Endodermal cell (in vitro differentiated cells): Measurements from ENCODE around the gene CAPN5. TPM values are rescaled to one million over a fixed set of nuclear protein-coding genes. Genes with fewer than 3 reads are reported as not detected.

ENCODE experiments used
- DNase-seq: peaks from one replicate; pipeline ENCODE4 v3.0.0-alpha.2; 2017
- H3K27ac ChIP-seq: 2 replicates; pipeline ENCODE4 v1.5.1; 2013; ENCODE audit warnings: mild to moderate bottlenecking, low read depth, low read length, moderate library complexity
- H3K27me3 ChIP-seq: 2 replicates; pipeline ENCODE4 v1.6.1; 2013; ENCODE audit warnings: mild to moderate bottlenecking, low read length, moderate library complexity; ENCODE audit not compliant: insufficient read depth, control insufficient read depth, poor library complexity, severe bottlenecking
- H3K36me3 ChIP-seq: 2 replicates; pipeline ENCODE4 v1.7.0; 2013; ENCODE audit warnings: mild to moderate bottlenecking, low read length, moderate library complexity; ENCODE audit not compliant: control insufficient read depth, insufficient read depth
- H3K4me1 ChIP-seq: one replicate; pipeline ENCODE4 v1.7.0; 2013; ENCODE audit warnings: low read length; ENCODE audit not compliant: control insufficient read depth, insufficient read depth
- H3K4me3 ChIP-seq: 2 replicates; pipeline ENCODE4 v1.5.1; 2013; ENCODE audit warnings: mild to moderate bottlenecking, low read length, moderate library complexity
- H3K9ac ChIP-seq: 2 replicates; pipeline ENCODE4 v1.6.1; 2013; ENCODE audit warnings: mild to moderate bottlenecking, low read length, moderate library complexity; ENCODE audit not compliant: poor library complexity, severe bottlenecking; ENCODE audit errors: extremely low read depth
- H3K9me3 ChIP-seq: 2 replicates; pipeline ENCODE4 v1.6.1; 2013; ENCODE audit warnings: mild to moderate bottlenecking, low read length, moderate library complexity; ENCODE audit not compliant: control insufficient read depth
- H3K27ac Mint-ChIP-seq: 2 replicates; pipeline ENCODE4 v1.8.0; 2020; ENCODE audit warnings: mixed read lengths
- H3K27me3 Mint-ChIP-seq: 2 replicates; pipeline ENCODE4 v1.8.0; 2021; ENCODE audit warnings: mild to moderate bottlenecking, mixed read lengths; ENCODE audit not compliant: insufficient read depth
- H3K36me3 Mint-ChIP-seq: 2 replicates; pipeline ENCODE4 v1.8.0; 2020; ENCODE audit warnings: low read depth, mixed read lengths
- H3K4me1 Mint-ChIP-seq: 2 replicates; pipeline ENCODE4 v1.8.0; 2020; ENCODE audit warnings: mixed read lengths
- H3K4me3 Mint-ChIP-seq: 2 replicates; pipeline ENCODE4 v1.8.0; 2020; ENCODE audit warnings: mild to moderate bottlenecking, moderate library complexity, mixed read lengths
- H3K9me3 Mint-ChIP-seq: 2 replicates; pipeline ENCODE4 v1.8.0; 2020; ENCODE audit warnings: mild to moderate bottlenecking, mixed read lengths
- WGBS, 2 experiments: methylation state at CpG; one replicate each; pipeline versions ENCODE4 v1.1.5 to v1.1.7; 2013; ENCODE audit warnings: missing lambda C conversion rate in 2 of 2, mixed read lengths in 1 of 2; ENCODE audit not compliant: insufficient coverage in 1 of 2, insufficient read length in 1 of 2; 5-methylcytosine and 5-hydroxymethylcytosine counted together
- total RNA-seq, 2 donors: library from RNA; stranded (reverse); fragmentation: NEBNext Ultra II Directional in 1 of 2; extraction: Animal tissue kit (Norgen Biotek cat#: 25700) in 1 of 2; gene quantifications; 2 replicates in 1 of 2; 3 replicates in 1 of 2; pipeline ENCODE4 v1.2.1, GENCODE V29; 2021
- TF ChIP-seq, protein P1 (sequence below): fragments of 200-600 bp; sonication (generic); conservative IDR thresholded peaks from 2 replicates; pipeline ENCODE4 v1.5.0; 2021; ENCODE audit warnings: antibody characterized with exemption, mild to moderate bottlenecking

CAPN5 gene
- total RNA-seq, 2 donors from 2014 or later, result 17.5 to 21.5 TPM

GRCh38 chr11:77040401-77040777 lies 26.4 kb upstream of the CAPN5 start:
- peaks cover 72% of the 10 kb centered on the region for H3K27me3 Mint-ChIP-seq

GRCh38 chr11:77040889-77041288 lies 25.9 kb upstream of the CAPN5 start:
- TF ChIP-seq, protein P1, sequence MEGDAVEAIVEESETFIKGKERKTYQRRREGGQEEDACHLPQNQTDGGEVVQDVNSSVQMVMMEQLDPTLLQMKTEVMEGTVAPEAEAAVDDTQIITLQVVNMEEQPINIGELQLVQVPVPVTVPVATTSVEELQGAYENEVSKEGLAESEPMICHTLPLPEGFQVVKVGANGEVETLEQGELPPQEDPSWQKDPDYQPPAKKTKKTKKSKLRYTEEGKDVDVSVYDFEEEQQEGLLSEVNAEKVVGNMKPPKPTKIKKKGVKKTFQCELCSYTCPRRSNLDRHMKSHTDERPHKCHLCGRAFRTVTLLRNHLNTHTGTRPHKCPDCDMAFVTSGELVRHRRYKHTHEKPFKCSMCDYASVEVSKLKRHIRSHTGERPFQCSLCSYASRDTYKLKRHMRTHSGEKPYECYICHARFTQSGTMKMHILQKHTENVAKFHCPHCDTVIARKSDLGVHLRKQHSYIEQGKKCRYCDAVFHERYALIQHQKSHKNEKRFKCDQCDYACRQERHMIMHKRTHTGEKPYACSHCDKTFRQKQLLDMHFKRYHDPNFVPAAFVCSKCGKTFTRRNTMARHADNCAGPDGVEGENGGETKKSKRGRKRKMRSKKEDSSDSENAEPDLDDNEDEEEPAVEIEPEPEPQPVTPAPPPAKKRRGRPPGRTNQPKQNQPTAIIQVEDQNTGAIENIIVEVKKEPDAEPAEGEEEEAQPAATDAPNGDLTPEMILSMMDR, result no peak
- no peaks in the 10 kb centered on the region for H3K9me3 ChIP-seq
- no peak overlapping the region for H3K9ac ChIP-seq
- no peak for DNase-seq
- Mint-ChIP-seq H3K36me3 (peaks cover 2% of the 10 kb centered on the region), H3K27me3 (peaks cover 77% of the 10 kb centered on the region), H3K4me3 (no peak overlapping the region), H3K9me3 (peaks cover 12% of the 10 kb centered on the region), H3K27ac (no peak overlapping the region), H3K4me1 (peaks cover 14% of the 10 kb centered on the region)
- H3K36me3 ChIP-seq, result no peaks in the 10 kb centered on the region
- H3K27ac ChIP-seq, result no peak overlapping the region
- 86 to 92% methylated on average over 10 to 13 of the region's 13 CpGs for WGBS, 2 experiments
- peaks cover 37% of the 10 kb centered on the region for H3K27me3 ChIP-seq
- peaks cover 10% of the 10 kb centered on the region for H3K4me1 ChIP-seq
- H3K4me3 ChIP-seq, result no peak overlapping the region

More at GRCh38 chr11:77040401-77040777, 26.4 kb upstream of the CAPN5 start:
- TF ChIP-seq, protein P1, result no peak
- H3K36me3 Mint-ChIP-seq, result peaks cover 2% of the 10 kb centered on the region
- WGBS, 2 experiments, result 96 to 98% methylated on average over 34 to 37 of the region's 37 CpGs
- peaks cover 17% of the 10 kb centered on the region for H3K4me1 Mint-ChIP-seq
- Histone ChIP-seq H3K4me1 (peaks cover 11% of the 10 kb centered on the region), H3K9me3 (no peaks in the 10 kb centered on the region), H3K36me3 (no peaks in the 10 kb centered on the region), H3K4me3 (no peak overlapping the region), H3K9ac (no peak overlapping the region), H3K27ac (no peak overlapping the region), H3K27me3 (peaks cover 32% of the 10 kb centered on the region)
- H3K27ac Mint-ChIP-seq, result no peak overlapping the region
- no peak overlapping the region for H3K4me3 Mint-ChIP-seq
- peaks cover 12% of the 10 kb centered on the region for H3K9me3 Mint-ChIP-seq
- DNase-seq, result no peak

DNA sequence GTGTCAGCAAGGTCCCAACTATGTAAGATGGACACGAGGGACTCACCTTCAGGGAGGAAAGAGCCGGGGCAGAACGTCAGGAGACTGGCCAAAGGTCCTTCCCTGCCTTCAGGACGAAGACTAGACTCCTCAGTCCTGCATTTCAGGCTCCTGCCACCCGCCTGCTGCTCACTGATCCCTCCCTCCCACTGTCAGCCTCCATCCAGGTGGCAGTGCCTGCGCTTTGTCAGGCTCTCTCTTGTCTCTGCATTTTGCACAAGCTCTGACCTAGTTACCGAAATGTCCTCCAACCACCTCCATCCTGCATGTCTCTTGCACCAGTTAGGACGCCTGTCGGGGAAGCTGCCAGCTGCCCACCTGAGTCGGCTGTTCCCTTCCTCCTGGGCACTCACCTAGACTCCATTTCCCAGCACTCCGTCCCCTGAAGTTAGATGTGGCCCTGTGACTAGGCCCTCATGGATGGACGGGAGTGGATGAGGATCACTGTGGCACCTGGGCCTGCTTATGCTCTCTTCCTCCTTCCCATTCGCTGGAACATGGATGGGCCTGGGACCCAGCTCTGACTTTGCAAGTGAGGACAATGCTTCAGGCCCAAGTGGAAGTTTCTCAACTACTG lies 24.6 kb upstream of the CAPN5 start:
- Histone ChIP-seq H3K27me3 (peaks cover 38% of the 10 kb centered on the region), H3K27ac (no peak overlapping the region), H3K9me3 (no peaks in the 10 kb centered on the region), H3K36me3 (no peaks in the 10 kb centered on the region), H3K4me3 (no peak overlapping the region), H3K9ac (no peak overlapping the region), H3K4me1 (no peaks in the 10 kb centered on the region)
- DNase-seq, result no peak
- WGBS, 2 experiments, result 83 to 92% methylated on average over 10 to 13 of the region's 13 CpGs
- Mint-ChIP-seq H3K36me3 (peaks cover 2% of the 10 kb centered on the region), H3K4me1 (peaks cover 1% of the 10 kb centered on the region), H3K4me3 (no peak overlapping the region), H3K9me3 (peaks cover 12% of the 10 kb centered on the region), H3K27me3 (peaks cover 72% of the 10 kb centered on the region), H3K27ac (no peak overlapping the region)
- TF ChIP-seq, protein P1, result no peak
